Activated T-helper 1 cell treated with anti-CD3 and anti-CD28 coated beads, Interleukin-2, amount 50 U/mL, for 16 hours (primary cell): ENCODE data around the gene ITK.
"Not testable (repeated sequence)": the region's sequence is repeated elsewhere in the genome, so short reads cannot be mapped to it uniquely, and the experiment has no call there.

ENCODE experiments used
- DNase-seq, 2 donors: peaks; one replicate each; pipeline ENCODE4 v3.0.0-alpha.2; 2020; ENCODE audit warnings: low read depth in 1 of 2, low spot score in 1 of 2

The ITK gene

GRCh38 chr5:157167214-157167621 is 13.4 kb upstream of the ITK start:
- no peak for DNase-seq

- no peak for DNase-seq
Measured at GRCh38 chr5:157168286-157168685, 12.4 kb upstream of the ITK start.

- DNase-seq = peak in 1 of 2 donors; percentile 75
Measured at GRCh38 chr5:157172403-157172802, 8.2 kb upstream of the ITK start.

- no peak for DNase-seq
Measured at GRCh38 chr5:157175071-157175612, 5.5 kb upstream of the ITK start.

GRCh38 chr5:157177953-157178352 is 2.7 kb upstream of the ITK start:
- DNase-seq = no peak

GRCh38 chr5:157178966-157179365 is 1.7 kb upstream of the ITK start:
- DNase-seq = no peak

- no peak for DNase-seq
Measured at GRCh38 chr5:157182143-157182757, 1.6 kb downstream of the ITK start.

- DNase-seq = no peak
Measured at GRCh38 chr5:157184117-157184670, 3.6 kb downstream of the ITK start.

GRCh38 chr5:157185122-157185521 is 4.5 kb downstream of the ITK start:
- not testable (repeated sequence) for DNase-seq

- no peak for DNase-seq
Measured at GRCh38 chr5:157186309-157187045, 5.8 kb downstream of the ITK start.

- DNase-seq = no peak
Measured at GRCh38 chr5:157187046-157187754, 6.6 kb downstream of the ITK start.

GRCh38 chr5:157188270-157188669 is 7.6 kb downstream of the ITK start:
- DNase-seq = no peak

- no peak for DNase-seq
Measured at GRCh38 chr5:157189223-157189622, 8.6 kb downstream of the ITK start.

- DNase-seq = no peak
Measured at GRCh38 chr5:157193699-157194424, 13.2 kb downstream of the ITK start.

- DNase-seq = no peak
Measured at GRCh38 chr5:157196045-157196444, 15.4 kb downstream of the ITK start.

GRCh38 chr5:157197086-157197485 is 16.4 kb downstream of the ITK start:
- no peak for DNase-seq

- peak in 1 of 2 donors; percentile 33 for DNase-seq
Measured at GRCh38 chr5:157198277-157198986, 17.8 kb downstream of the ITK start.

- DNase-seq = no peak
Measured at GRCh38 chr5:157201857-157202256, 21.2 kb downstream of the ITK start.

- DNase-seq = no peak
Measured at GRCh38 chr5:157203417-157203816, 22.8 kb downstream of the ITK start.

GRCh38 chr5:157204765-157205164 is 24.1 kb downstream of the ITK start:
- DNase-seq = no peak
